Measurements from ENCODE around the gene TSACC.

DNA sequence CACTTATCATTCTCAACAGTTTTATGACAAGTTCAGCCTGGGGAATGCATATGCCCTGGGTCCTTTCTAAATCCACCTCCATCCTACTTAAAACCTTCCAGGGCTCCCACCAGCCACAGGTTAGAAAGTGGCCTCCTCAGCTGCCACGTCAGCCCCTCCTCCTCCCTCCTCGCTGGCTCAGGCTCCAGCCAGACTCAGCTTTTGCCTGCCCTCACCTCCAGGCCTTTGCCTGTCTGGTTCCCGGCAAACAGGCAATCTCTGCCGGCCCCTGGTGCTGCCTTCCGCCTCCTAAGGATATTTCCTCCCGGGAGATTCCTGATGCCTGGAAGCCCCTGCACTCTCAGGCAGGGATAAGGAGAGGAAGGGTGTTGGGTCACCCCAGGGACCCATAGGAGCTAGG lies 40.2 kb downstream of the TSACC start:
- TF ChIP-seq EZH2 (IDR thresholded peaks at IDR 0.05; ENCODE audit: insufficient read depth, poor library complexity, severe bottlenecking) (no peak), EZH2phosphoT487 (IDR thresholded peaks at IDR 0.05; ENCODE audit: insufficient read depth, low read depth) (no peak)

Data from GM23248 (cell line).